Mammary epithelial cell (primary cell): ENCODE results near the gene DNLZ.

Experiments used
- CTCF ChIP-seq, 2 donors: IDR thresholded peaks in 1 of 2; conservative IDR thresholded peaks in 1 of 2; 2 replicates each; pipeline ENCODE4 v1.5.1; 2011 to 2012; ENCODE audit warnings: inconsistent platforms in 2 of 2, low read length in 2 of 2, mild to moderate bottlenecking in 2 of 2, control low read depth in 1 of 2, low read depth in 1 of 2; ENCODE audit not compliant: insufficient read depth in 1 of 2; ENCODE audit errors: extremely low read depth in 1 of 2
- EZH2 ChIP-seq: IDR thresholded peaks from 2 replicates; pipeline ENCODE4 v1.6.1; 2012; ENCODE audit warnings: low read length, inconsistent platforms, borderline replicate concordance

GRCh38 chr9:136353757-136354488 lies 9.6 kb downstream of the DNLZ start:
- TF ChIP-seq CTCF (conservative IDR thresholded peaks at IDR 0.05 in 1 of 2, IDR thresholded peaks at IDR 0.05 in 1 of 2; ENCODE audit: extremely low read depth in 1 of 2, insufficient read depth in 1 of 2, low read depth in 1 of 2, low read length in 2 of 2), result no peak
- no peak for TF ChIP-seq EZH2
